Stimulated activated CD4-positive, alpha-beta T cell treated with anti-CD3 and anti-CD28 coated beads, Interleukin-4, amount 100 ng/mL, for 48 hours (primary cell): ENCODE data around the gene TMEM238.
"Not testable (repeated sequence)": the region's sequence is repeated elsewhere in the genome, so short reads cannot be mapped to it uniquely, and the experiment has no call there.

ENCODE experiments used
- DNase-seq, 2 donors: peaks; one replicate each; pipeline ENCODE4 v3.0.0-alpha.2; 2020; ENCODE audit warnings: low read depth in 2 of 2

TMEM238 gene, protein sequence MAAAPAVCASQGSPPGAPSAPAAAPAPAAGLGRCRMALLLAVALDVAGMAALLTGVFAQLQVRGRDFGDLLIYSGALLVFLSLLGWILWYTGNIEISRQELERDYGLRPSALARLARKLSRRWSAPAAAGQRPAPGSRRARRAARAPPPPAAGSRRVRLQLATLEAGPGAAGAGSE

GRCh38 chr19:55384131-55384919 lies at the start of gene TMEM238:
TMEM238 (minus strand) TSS chr19:55384292; CDS start chr19:55384259, 33 bp downstream.
- peak in 1 of 2 donors; percentile 32 for DNase-seq

DNA sequence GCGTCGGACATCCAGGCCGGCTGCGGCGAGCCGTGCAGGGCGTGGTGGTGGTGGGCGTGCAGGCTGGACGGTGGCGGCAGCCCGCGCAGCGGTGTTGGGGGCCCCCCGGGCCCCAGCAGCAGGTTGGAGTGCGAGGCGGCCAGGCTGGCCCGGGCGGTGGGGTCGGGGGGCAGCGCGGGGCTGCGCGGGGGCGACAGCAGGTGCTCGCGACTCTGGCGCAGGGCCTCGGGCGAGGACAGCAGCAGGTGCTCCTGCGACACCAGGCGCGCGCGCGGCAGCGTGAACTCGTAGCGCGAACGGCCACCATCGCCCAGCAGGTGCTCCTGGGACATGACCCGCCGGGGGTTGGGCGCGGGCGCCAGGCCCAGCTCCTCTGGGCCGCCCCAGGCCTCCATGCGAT lies 49.2 kb upstream of the TMEM238 start:
- DNase-seq, result no peak

DNA sequence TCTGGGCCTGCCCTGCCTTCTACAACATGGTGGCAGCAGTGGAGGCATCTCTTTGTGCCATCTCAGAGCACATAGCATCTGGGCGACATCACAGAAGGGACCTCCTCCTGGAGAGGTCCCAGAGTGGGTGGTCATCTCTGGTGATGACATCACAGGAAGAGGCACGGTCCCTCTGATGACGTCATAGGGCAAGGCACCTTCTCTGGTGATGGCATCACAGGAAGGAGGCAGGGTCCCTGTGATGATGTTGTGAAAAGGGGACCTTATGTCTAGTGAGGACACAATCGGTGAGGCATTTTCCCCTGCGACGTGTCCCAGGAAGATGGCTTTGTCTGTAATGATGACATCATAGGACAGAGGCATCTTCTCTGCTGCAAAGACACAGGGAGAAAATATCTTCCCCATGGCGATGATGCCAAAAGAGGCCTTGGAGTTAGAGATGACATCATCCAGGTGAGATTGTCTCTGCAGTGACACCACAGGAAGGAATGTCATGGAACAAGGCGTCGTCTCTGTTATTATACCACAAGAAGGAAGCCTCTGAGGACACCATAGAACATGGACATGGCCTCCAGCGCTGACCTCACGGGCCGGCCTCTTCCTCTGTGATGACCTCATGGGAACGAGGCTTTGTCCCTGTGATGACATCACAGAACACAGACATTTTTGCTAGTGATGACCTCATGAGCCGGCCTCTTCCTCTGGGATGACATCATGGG lies 48.3 kb upstream of the TMEM238 start:
- DNase-seq, result no peak

GRCh38 chr19:55431183-55431582 lies 47.1 kb upstream of the TMEM238 start:
- no peak for DNase-seq

DNA sequence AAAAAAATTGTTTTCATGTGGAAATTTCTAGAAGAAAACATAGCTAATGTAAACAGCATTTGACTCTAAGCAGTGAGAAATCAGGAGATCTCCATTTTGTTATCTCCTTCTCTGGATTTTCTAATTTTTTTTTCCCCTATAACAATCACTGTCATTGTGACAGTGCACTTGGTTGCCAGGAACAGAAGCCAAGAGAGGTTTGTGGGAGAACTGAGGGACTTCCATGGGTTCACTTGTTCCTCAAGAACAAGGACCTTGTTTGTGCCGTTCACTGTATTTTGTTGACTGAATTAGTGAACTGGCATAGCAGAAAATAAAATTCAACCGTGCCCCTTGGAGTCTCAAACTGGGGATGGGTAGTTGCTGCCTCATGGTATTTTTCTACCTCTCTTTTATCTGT lies 42.0 kb upstream of the TMEM238 start:
- no peak for DNase-seq

DNA sequence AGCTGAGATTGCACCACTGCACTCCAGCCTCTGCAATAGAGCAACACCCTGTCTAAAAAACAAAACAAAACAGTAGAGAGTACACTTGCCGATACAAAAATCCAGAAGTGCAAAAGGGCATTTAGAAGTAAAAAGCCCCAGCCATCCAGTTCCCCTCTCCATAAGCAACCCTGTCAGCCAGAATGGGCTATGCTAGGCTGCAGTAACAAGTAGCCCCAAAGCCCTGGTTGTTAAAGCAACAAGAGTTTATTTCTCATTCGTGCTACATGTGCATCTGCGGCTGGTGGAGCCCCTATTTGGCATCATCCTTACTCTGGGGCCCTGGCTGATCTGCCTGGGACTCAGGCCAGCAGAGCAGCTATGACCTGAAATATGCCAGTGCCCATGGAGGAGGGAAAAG lies 40.4 kb upstream of the TMEM238 start:
- DNase-seq, result no peak

GRCh38 chr19:55423225-55424005 lies 39.3 kb upstream of the TMEM238 start:
- DNase-seq, result no peak

GRCh38 chr19:55421281-55421680 lies 37.2 kb upstream of the TMEM238 start:
- DNase-seq, result not testable (repeated sequence)

GRCh38 chr19:55419624-55420236 lies 35.6 kb upstream of the TMEM238 start:
- DNase-seq, result no peak

GRCh38 chr19:55419103-55419502 lies 35.0 kb upstream of the TMEM238 start:
- DNase-seq, result no peak

GRCh38 chr19:55418185-55418584 lies 34.1 kb upstream of the TMEM238 start:
- peak in 1 of 2 donors; percentile 39 for DNase-seq

- no peak for DNase-seq
Measured at GRCh38 chr19:55410168-55410567, 26.1 kb upstream of the TMEM238 start.

GRCh38 chr19:55409179-55409578 lies 25.1 kb upstream of the TMEM238 start:
- not testable (repeated sequence) for DNase-seq

GRCh38 chr19:55408533-55408872 lies 24.4 kb upstream of the TMEM238 start:
- no peak for DNase-seq

- peak; percentile 93 to 96 for DNase-seq
Measured at GRCh38 chr19:55407800-55408532, 23.9 kb upstream of the TMEM238 start.

GRCh38 chr19:55407550-55407799 lies 23.4 kb upstream of the TMEM238 start, which contains the start of gene UBE2S:
UBE2S (minus strand) TSS chr19:55407788; CDS start chr19:55407589, 199 bp downstream.
- DNase-seq, result not testable (repeated sequence)

GRCh38 chr19:55406826-55407549 lies 22.9 kb upstream of the TMEM238 start:
- no peak for DNase-seq

DNA sequence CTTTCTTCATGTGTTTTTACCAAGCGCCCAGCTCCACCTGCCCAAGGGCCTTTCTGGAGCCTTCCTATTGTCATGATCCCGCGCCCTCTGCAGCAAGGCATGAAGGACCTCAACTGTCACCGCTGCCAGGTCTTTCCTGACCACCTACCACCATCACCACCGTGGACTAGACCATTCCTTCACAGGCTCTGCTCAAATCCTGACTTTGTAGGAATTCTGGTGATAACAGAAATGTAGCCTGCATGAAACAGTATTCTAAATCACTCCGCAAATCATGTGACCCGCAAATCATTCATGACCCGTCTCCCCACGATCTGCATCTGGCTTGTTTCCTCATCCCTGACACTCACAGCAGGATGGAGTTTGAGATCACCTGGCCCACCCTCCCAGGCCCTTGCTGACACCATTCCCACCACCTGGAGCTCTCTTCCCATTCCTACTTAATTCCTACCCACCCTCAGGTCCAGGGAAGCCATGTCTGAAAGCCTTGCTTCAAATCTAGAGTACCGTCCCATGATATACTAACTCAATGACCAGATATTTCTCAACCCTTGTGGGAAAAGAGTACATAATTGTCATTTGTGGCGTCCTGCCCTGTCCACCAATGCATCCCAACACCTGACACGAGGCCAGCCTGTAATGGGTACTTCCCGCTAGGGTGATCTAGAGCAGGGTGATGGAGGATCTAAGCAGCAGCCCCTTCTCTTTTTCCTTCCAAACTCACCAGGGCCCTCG lies 22.2 kb upstream of the TMEM238 start:
- no peak for DNase-seq

DNA sequence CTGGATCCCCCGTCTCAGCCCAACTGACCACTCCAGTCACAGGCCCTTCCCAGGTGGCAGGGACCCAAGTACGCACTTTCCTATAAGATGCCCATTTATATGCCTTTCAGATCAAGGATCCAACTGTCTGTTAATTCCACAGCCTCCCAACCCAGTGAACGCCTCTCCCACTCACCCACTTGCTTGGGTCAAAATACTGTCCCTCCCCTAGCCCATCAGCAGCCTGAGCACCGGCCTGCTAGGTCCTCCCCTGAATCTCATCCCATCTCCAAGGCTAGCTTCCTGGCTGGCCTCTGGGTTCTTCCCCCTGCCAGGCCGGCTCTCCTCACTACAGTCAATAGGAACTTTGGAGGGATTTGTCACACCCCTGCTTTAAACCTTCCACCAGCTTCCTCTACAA lies 21.5 kb upstream of the TMEM238 start:
- DNase-seq, result no peak

- no peak for DNase-seq
Measured at GRCh38 chr19:55402509-55402908, 18.4 kb upstream of the TMEM238 start.
